HL-60 (cell line): ENCODE results near the gene COL11A2.

Source experiments
- DNase-seq, 2 experiments: peaks; one replicate each; pipeline ENCODE4 v3.0.0-alpha.2; 2010 to 2020; ENCODE audit warnings: low read depth in 1 of 2, low spot score in 1 of 2
- H3K27ac ChIP-seq: fragments of 250-450 bp; sonication (Bioruptor Pico); replicated peaks from 2 replicates; pipeline ENCODE4 v1.5.1; 2020; ENCODE audit warnings: mild to moderate bottlenecking, moderate library complexity
- H3K27me3 ChIP-seq: fragments of 250-450 bp; sonication (Bioruptor Pico); 2 replicates; pipeline ENCODE4 v1.5.1; 2021; ENCODE audit warnings: mild to moderate bottlenecking, moderate library complexity; ENCODE audit not compliant: insufficient read depth, poor library complexity, severe bottlenecking
- H3K4me3 ChIP-seq: replicated peaks from 2 replicates; pipeline ENCODE4 v1.5.1; 2011; ENCODE audit warnings: mild to moderate bottlenecking, control low read depth, low read length; ENCODE audit not compliant: insufficient read depth
- CTCF ChIP-seq: IDR thresholded peaks from one replicate; pipeline ENCODE4 v1.5.1; 2011; ENCODE audit warnings: low read length, control low read depth, inconsistent platforms; ENCODE audit not compliant: insufficient read depth
- GABPA ChIP-seq: IDR thresholded peaks from 2 replicates; pipeline ENCODE4 v1.6.1; 2012; ENCODE audit warnings: low read depth
- POLR2AphosphoS5 ChIP-seq: IDR thresholded peaks from 2 replicates; pipeline ENCODE4 v1.6.1; 2012; ENCODE audit warnings: low read depth
- REST ChIP-seq: IDR thresholded peaks from 2 replicates; pipeline ENCODE4 v1.6.1; 2012; ENCODE audit warnings: low read depth; ENCODE audit not compliant: insufficient replicate concordance
- SPI1 ChIP-seq: IDR thresholded peaks from 2 replicates; pipeline ENCODE4 v1.6.1; 2012; ENCODE audit warnings: low read depth, mild to moderate bottlenecking, borderline replicate concordance

The COL11A2 gene

GRCh38 chr6:33204165-33204414 lies 11.8 kb upstream of the COL11A2 start:
- Histone ChIP-seq H3K4me3 (no peak overlapping the region), H3K27ac (no peak overlapping the region), H3K27me3 (no peaks in the 10 kb centered on the region)
- TF ChIP-seq REST (no peak), SPI1 (no peak)
- no peak for DNase-seq

GRCh38 chr6:33203443-33204164 lies 11.3 kb upstream of the COL11A2 start:
- no peak for DNase-seq
- H3K27ac ChIP-seq, result no peak overlapping the region
- no peak overlapping the region for H3K4me3 ChIP-seq
- TF ChIP-seq SPI1, result no peak
- H3K27me3 ChIP-seq, result no peaks in the 10 kb centered on the region

- Histone ChIP-seq H3K27me3 (no peaks in the 10 kb centered on the region), H3K4me3 (no peak overlapping the region), H3K27ac (no peak overlapping the region)
- TF ChIP-seq POLR2AphosphoS5 (no peak), GABPA (no peak), CTCF (no peak), SPI1 (no peak), REST (no peak)
- no peak for DNase-seq
These were observed 10.5 kb upstream of the COL11A2 start for GRCh38 chr6:33202799-33203198.

- no peak overlapping the region; the same call in 1 of the 2 replicates for H3K27ac ChIP-seq
- no peak for DNase-seq
These were observed 9.7 kb upstream of the COL11A2 start for GRCh38 chr6:33201935-33202334.

More at GRCh38 chr6:33201935-33202334, 9.7 kb upstream of the COL11A2 start:
- no peak for TF ChIP-seq GABPA
- no peak for TF ChIP-seq REST
- no peak for TF ChIP-seq CTCF
- TF ChIP-seq SPI1, result no peak
- TF ChIP-seq POLR2AphosphoS5, result no peak
- Histone ChIP-seq H3K4me3 (peak overlapping the region; percentile 68), H3K27me3 (no peaks in the 10 kb centered on the region)
